ENCODE measurements around the gene CIAO1. TPM values are rescaled to one million over a fixed set of nuclear protein-coding genes. Genes with fewer than 3 reads are reported as not detected.
"Not testable (repeated sequence)": the region's sequence is repeated elsewhere in the genome, so short reads cannot be mapped to it uniquely, and the experiment has no call there.

CIAO1 gene
- total and polyA plus RNA-seq, 9 donors = 39.5 to 48.4 (median 42.8) TPM

- Histone ChIP-seq H3K4me1 (ENCODE audit: control insufficient read depth, insufficient read depth, low read length) (peaks cover 20% of the 10 kb centered on the region), H3K4me3 (ENCODE audit: low read length) (no peak overlapping the region), H3K36me3 (ENCODE audit: control insufficient read depth, insufficient read depth, low read length) (peaks cover 23% of the 10 kb centered on the region), H3K27ac (ENCODE audit: low read length) (no peak overlapping the region), H3K27me3 (ENCODE audit: control insufficient read depth, insufficient read depth, low read length) (no peaks in the 10 kb centered on the region), H3K9me3 (replicated peaks; ENCODE audit: control insufficient read depth, low read depth, low read length) (no peaks in the 10 kb centered on the region)
- DNase-seq = no peak
- WGBS (ENCODE audit: insufficient coverage) = 80% methylated on average over 2 of the region's 5 CpGs
Measured at GRCh38 chr2:96247896-96248295, 18.1 kb upstream of the CIAO1 start.

- 81% methylated on average over 3 of the region's 4 CpGs for WGBS (ENCODE audit: insufficient coverage)
- no peaks in the 10 kb centered on the region for H3K27me3 ChIP-seq (ENCODE audit: control insufficient read depth, insufficient read depth, low read length)
- H3K4me1 ChIP-seq (ENCODE audit: control insufficient read depth, insufficient read depth, low read length) = peaks cover 20% of the 10 kb centered on the region
- no peak overlapping the region for H3K4me3 ChIP-seq (ENCODE audit: low read length)
- H3K27ac ChIP-seq (ENCODE audit: low read length) = no peak overlapping the region
- peaks cover 30% of the 10 kb centered on the region for H3K36me3 ChIP-seq (ENCODE audit: control insufficient read depth, insufficient read depth, low read length)
- no peaks in the 10 kb centered on the region for H3K9me3 ChIP-seq (replicated peaks; ENCODE audit: control insufficient read depth, low read depth, low read length)
- no peak for DNase-seq
Measured at GRCh38 chr2:96248624-96249023, 17.4 kb upstream of the CIAO1 start.

DNA sequence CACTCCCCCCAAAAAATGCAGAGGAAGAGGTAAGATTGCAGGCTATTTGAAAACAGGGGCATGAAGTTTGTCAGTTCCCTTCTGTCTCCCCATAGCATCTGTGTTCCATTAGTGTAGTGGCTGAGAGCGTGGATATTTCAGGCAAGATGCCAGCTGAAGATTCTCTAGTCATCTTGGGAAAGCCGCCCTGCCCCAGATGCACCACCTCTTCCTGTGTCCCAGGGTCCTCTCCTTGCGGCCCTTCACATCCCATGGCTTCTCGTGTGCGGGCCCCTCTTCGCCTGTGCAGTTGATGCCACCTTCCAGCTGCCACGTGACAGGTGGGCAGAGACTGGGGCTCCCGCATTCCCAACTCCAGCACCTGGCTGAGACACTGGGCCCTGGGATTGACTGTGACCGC, 16.4 kb upstream of the CIAO1 start:
- peaks cover 23% of the 10 kb centered on the region for H3K4me1 ChIP-seq (ENCODE audit: control insufficient read depth, insufficient read depth, low read length)
- H3K36me3 ChIP-seq (ENCODE audit: control insufficient read depth, insufficient read depth, low read length) = peaks cover 41% of the 10 kb centered on the region
- DNase-seq = peak; percentile 91
- no peak overlapping the region for H3K27ac ChIP-seq (ENCODE audit: low read length)
- WGBS (ENCODE audit: insufficient coverage) = 48% methylated on average over 8 of the region's 9 CpGs
- H3K4me3 ChIP-seq (ENCODE audit: low read length) = no peak overlapping the region
- H3K27me3 ChIP-seq (ENCODE audit: control insufficient read depth, insufficient read depth, low read length) = no peaks in the 10 kb centered on the region
- H3K9me3 ChIP-seq (replicated peaks; ENCODE audit: control insufficient read depth, low read depth, low read length) = no peaks in the 10 kb centered on the region

- no peak overlapping the region for H3K27ac ChIP-seq (ENCODE audit: low read length)
- H3K27me3 ChIP-seq (ENCODE audit: control insufficient read depth, insufficient read depth, low read length) = no peaks in the 10 kb centered on the region
- H3K9me3 ChIP-seq (replicated peaks; ENCODE audit: control insufficient read depth, low read depth, low read length) = no peaks in the 10 kb centered on the region
- no peak overlapping the region for H3K4me3 ChIP-seq (ENCODE audit: low read length)
- H3K36me3 ChIP-seq (ENCODE audit: control insufficient read depth, insufficient read depth, low read length) = peaks cover 46% of the 10 kb centered on the region
- no peak for DNase-seq
- H3K4me1 ChIP-seq (ENCODE audit: control insufficient read depth, insufficient read depth, low read length) = peaks cover 23% of the 10 kb centered on the region
- WGBS (ENCODE audit: insufficient coverage) = 64% methylated on average over 5 of the region's 6 CpGs
Measured at GRCh38 chr2:96250188-96250587, 15.8 kb upstream of the CIAO1 start.

GRCh38 chr2:96251721-96252292, 14.2 kb upstream of the CIAO1 start:
- H3K4me3 ChIP-seq (ENCODE audit: low read length) = no peak overlapping the region
- H3K9me3 ChIP-seq (replicated peaks; ENCODE audit: control insufficient read depth, low read depth, low read length) = no peaks in the 10 kb centered on the region
- H3K27me3 ChIP-seq (ENCODE audit: control insufficient read depth, insufficient read depth, low read length) = no peaks in the 10 kb centered on the region
- peaks cover 45% of the 10 kb centered on the region for H3K36me3 ChIP-seq (ENCODE audit: control insufficient read depth, insufficient read depth, low read length)
- WGBS (ENCODE audit: insufficient coverage) = 77% methylated on average over 5 of the region's 6 CpGs
- DNase-seq = peak; percentile 43
- no peak overlapping the region for H3K27ac ChIP-seq (ENCODE audit: low read length)
- peaks cover 20% of the 10 kb centered on the region for H3K4me1 ChIP-seq (ENCODE audit: control insufficient read depth, insufficient read depth, low read length)

DNA sequence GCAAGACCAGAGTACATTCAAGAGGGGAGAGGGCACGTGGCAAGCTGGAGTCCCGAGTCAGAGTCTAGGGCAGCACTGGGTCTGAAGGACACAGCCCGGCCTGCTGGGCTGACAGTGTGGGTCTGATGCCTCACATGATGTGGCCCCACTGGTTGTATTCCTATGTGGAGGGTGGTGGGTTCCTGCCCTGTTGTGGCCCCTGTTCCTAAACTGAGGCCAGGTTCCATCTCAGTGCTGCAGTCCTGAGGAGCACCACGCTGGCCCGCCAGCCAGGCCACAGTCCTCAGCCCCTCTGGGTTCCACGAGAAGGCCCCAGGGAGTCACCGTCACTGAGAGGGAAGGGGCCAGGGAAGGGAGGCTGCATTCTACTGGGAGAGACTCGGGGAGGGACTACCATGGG, 13.5 kb upstream of the CIAO1 start:
- Histone ChIP-seq H3K27me3 (ENCODE audit: control insufficient read depth, insufficient read depth, low read length) (no peaks in the 10 kb centered on the region), H3K36me3 (ENCODE audit: control insufficient read depth, insufficient read depth, low read length) (peaks cover 44% of the 10 kb centered on the region), H3K9me3 (replicated peaks; ENCODE audit: control insufficient read depth, low read depth, low read length) (no peaks in the 10 kb centered on the region), H3K4me3 (ENCODE audit: low read length) (no peak overlapping the region), H3K4me1 (ENCODE audit: control insufficient read depth, insufficient read depth, low read length) (peaks cover 21% of the 10 kb centered on the region), H3K27ac (ENCODE audit: low read length) (no peak overlapping the region)
- no peak for DNase-seq
- 82% methylated on average over 6 of the region's 8 CpGs for WGBS (ENCODE audit: insufficient coverage)

DNA sequence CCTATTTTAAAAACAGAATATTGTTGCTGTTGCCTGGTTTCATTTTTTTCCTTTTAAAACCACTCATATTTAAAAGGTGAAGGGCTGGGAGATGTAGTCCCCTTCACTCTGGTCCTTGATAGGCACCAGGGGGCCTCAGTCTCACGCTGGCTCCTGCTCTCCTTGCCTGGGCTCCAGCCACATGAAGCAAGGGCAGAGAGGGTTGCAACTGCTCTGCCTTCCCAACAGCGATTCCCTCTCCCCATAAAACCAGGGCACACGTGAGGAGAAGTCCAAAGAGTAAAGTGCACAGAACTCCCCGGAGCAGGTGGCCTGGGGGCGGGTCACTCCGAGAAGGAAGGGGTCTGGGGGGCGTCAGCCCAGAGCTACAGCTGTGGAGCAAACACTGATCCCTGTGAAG, 13.0 kb upstream of the CIAO1 start:
- H3K27ac ChIP-seq (ENCODE audit: low read length) = no peak overlapping the region
- H3K27me3 ChIP-seq (ENCODE audit: control insufficient read depth, insufficient read depth, low read length) = no peaks in the 10 kb centered on the region
- peaks cover 25% of the 10 kb centered on the region for H3K4me1 ChIP-seq (ENCODE audit: control insufficient read depth, insufficient read depth, low read length)
- peaks cover 44% of the 10 kb centered on the region for H3K36me3 ChIP-seq (ENCODE audit: control insufficient read depth, insufficient read depth, low read length)
- no peaks in the 10 kb centered on the region for H3K9me3 ChIP-seq (replicated peaks; ENCODE audit: control insufficient read depth, low read depth, low read length)
- H3K4me3 ChIP-seq (ENCODE audit: low read length) = no peak overlapping the region
- no peak for DNase-seq
- WGBS (ENCODE audit: insufficient coverage) = 86% methylated on average over 5 of the region's 7 CpGs

DNA sequence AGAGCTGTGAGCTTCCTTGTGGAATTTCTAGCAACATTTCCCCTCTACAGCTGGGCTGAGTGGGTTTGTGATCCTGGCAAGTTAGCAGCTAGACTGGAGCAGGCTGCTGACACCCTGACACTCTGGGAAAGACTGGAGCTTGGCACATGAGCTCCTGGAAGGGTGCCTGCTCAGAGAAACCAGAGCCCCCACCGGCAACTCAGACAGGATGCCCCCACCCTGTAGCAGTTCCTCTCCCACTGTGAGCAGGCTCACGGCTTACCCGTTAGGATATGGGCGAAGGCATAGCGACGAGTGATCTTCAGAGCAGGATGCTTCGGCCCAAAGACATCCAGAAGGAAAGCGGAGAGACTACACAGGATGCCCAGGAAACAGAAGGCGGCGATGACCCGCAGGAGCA, 11.5 kb upstream of the CIAO1 start:
- peak; percentile 42 for DNase-seq
- no peaks in the 10 kb centered on the region for H3K27me3 ChIP-seq (ENCODE audit: control insufficient read depth, insufficient read depth, low read length)
- WGBS (ENCODE audit: insufficient coverage) = 92% methylated on average over 10 of the region's 11 CpGs
- H3K4me3 ChIP-seq (ENCODE audit: low read length) = no peak overlapping the region
- peaks cover 54% of the 10 kb centered on the region for H3K36me3 ChIP-seq (ENCODE audit: control insufficient read depth, insufficient read depth, low read length)
- H3K4me1 ChIP-seq (ENCODE audit: control insufficient read depth, insufficient read depth, low read length) = peaks cover 36% of the 10 kb centered on the region
- no peak overlapping the region for H3K27ac ChIP-seq (ENCODE audit: low read length)
- no peaks in the 10 kb centered on the region for H3K9me3 ChIP-seq (replicated peaks; ENCODE audit: control insufficient read depth, low read depth, low read length)

DNA sequence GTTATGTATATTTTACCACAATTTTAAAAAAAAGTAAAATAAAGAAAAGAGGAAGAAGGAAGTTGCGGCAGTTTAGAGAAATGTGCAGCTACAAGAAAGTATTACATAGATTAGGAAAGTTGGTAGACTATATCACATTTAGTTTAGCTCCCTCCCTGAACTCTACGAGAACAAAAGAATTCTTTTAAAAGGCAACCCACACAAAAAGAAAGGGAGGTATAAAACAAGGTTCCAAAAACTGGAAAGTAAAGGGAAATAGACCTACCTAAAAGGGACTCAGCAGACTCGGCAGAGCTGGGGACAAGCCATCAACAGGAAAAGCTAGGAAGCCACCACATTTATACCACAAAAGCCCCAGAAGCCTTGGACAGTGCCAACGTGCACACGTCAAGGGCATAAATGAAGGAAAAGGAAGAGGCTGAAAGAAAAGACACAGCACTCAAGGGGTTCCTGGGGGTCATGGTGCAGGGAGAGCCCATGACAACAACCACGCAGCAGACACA, 9.4 kb upstream of the CIAO1 start:
- H3K27ac ChIP-seq (ENCODE audit: low read length) = peak overlapping the region; percentile 68
- WGBS (ENCODE audit: insufficient coverage) = no CpG with 5 or more reads among the region's 6 CpGs
- no peaks in the 10 kb centered on the region for H3K27me3 ChIP-seq (ENCODE audit: control insufficient read depth, insufficient read depth, low read length)
- peaks cover 49% of the 10 kb centered on the region for H3K4me1 ChIP-seq (ENCODE audit: control insufficient read depth, insufficient read depth, low read length)
- no peak overlapping the region for H3K4me3 ChIP-seq (ENCODE audit: low read length)
- no peak for DNase-seq
- peaks cover 59% of the 10 kb centered on the region for H3K36me3 ChIP-seq (ENCODE audit: control insufficient read depth, insufficient read depth, low read length)
- no peaks in the 10 kb centered on the region for H3K9me3 ChIP-seq (replicated peaks; ENCODE audit: control insufficient read depth, low read depth, low read length)

DNA sequence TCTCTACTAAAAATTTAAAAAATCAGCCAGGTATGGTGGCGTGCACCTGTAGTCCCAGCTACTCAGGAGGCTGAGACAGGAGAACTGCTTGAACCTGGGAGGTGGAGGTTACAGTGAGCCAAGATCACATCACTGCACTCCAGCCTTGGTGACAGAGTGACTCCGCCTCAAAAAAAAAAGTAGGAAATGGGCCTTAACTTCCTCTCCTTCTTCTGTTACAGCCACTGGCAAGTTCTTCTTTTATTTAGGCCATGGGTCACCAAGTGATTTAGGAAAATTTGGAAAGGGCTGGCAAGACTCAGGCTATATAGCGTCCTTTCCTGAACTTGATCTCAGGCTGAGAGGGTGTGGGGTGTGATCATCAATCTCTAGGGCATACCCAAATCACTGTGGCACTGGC, 8.3 kb upstream of the CIAO1 start:
- 80% methylated on average over 1 of the region's 3 CpGs for WGBS (ENCODE audit: insufficient coverage)
- not testable (repeated sequence) for H3K4me3 ChIP-seq (ENCODE audit: low read length); H3K9me3 ChIP-seq (replicated peaks; ENCODE audit: control insufficient read depth, low read depth, low read length); H3K27me3 ChIP-seq (ENCODE audit: control insufficient read depth, insufficient read depth, low read length)
- Histone ChIP-seq H3K36me3 (ENCODE audit: control insufficient read depth, insufficient read depth, low read length) (peaks cover 50% of the 10 kb centered on the region), H3K27ac (ENCODE audit: low read length) (peak overlapping the region; percentile 87), H3K4me1 (ENCODE audit: control insufficient read depth, insufficient read depth, low read length) (peaks cover 49% of the 10 kb centered on the region)
- DNase-seq = peak; percentile 43
